Amygdala (tissue), 56 donors: Measurements from ENCODE around the gene ERICH3.

Source experiments
- DNase-seq, 56 donors: peaks; one replicate each; lab custom pipeline; 2025; lab: John Stamatoyannopoulos, UW

The ERICH3 gene

GRCh38 chr1:74523873-74524480 lies 149.6 kb downstream of the ERICH3 start:
- no peak for DNase-seq

- no peak for DNase-seq
Measured at GRCh38 chr1:74522148-74522547, 151.4 kb downstream of the ERICH3 start.
